ENCODE results near the gene PCDHGB4. TPM values are rescaled to one million over a fixed set of nuclear protein-coding genes. Genes with fewer than 3 reads are reported as not detected.

PCDHGB4 gene
- total and polyA plus RNA-seq, 4 donors = 0.31 to 12.1 (median 4.0) TPM

- Histone ChIP-seq H3K27me3 (ENCODE audit: control insufficient read depth in 3 of 3, insufficient read depth in 3 of 3, low read length in 2 of 3) (no peaks in the 10 kb centered on the region), H3K4me1 (ENCODE audit: control insufficient read depth in 5 of 5, insufficient read depth in 5 of 5, low read length in 5 of 5) (no peaks in the 10 kb centered on the region), H3K9me3 (ENCODE audit: control insufficient read depth in 4 of 4, insufficient read depth in 3 of 4, low read length in 3 of 4) (peaks cover 0 to 43% (median 21%) of the 10 kb centered on the region in 4 donors), H3K36me3 (ENCODE audit: control insufficient read depth in 4 of 4, insufficient read depth in 4 of 4, low read length in 4 of 4) (no peaks in the 10 kb centered on the region), H3K27ac (ENCODE audit: low read depth in 1 of 2, low read length in 1 of 2) (no peak within 1 kb of the TSS), H3K9ac (ENCODE audit: insufficient read depth in 1 of 2, low read length in 2 of 2) (no peak within 1 kb of the TSS), H3K4me3 (no peak within 1 kb of the TSS)
- peak in 2 of 3 donors; percentile 20 to 31 for DNase-seq
- no peak for ATAC-seq (ENCODE audit: insufficient read depth, low FRiP score)
- TF ChIP-seq CTCF (IDR thresholded peaks at IDR 0.05; ENCODE audit: control extremely low read depth, extremely low read depth) = no peak
- WGBS, 2 donors = 26 to 30% methylated on average over 29 of the region's 29 CpGs
These were observed 37.4 kb upstream of the PCDHGB4 start, which contains the start of gene PCDHGB1 for GRCh38 chr5:141349917-141350619. PCDHGB1 (plus strand) TSS chr5:141350099; CDS start chr5:141350261, 162 bp downstream.

DNA sequence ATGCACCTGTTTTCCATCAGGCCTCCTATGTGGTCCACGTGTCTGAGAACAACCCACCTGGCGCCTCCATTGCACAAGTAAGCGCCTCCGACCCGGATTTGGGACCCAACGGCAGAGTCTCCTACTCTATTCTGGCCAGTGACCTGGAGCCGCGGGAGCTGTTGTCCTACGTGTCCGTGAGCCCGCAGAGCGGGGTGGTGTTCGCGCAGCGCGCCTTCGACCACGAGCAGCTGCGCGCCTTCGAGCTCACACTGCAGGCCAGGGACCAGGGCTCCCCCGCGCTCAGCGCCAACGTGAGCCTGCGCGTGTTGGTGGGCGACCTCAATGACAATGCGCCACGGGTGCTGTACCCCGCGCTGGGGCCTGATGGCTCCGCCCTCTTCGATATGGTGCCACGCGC, 35.9 kb upstream of the PCDHGB4 start:
- Histone ChIP-seq H3K4me1 (ENCODE audit: control insufficient read depth in 5 of 5, insufficient read depth in 5 of 5, low read length in 5 of 5) (no peaks in the 10 kb centered on the region), H3K4me3 (no peak overlapping the region), H3K27ac (ENCODE audit: low read depth in 1 of 2, low read length in 1 of 2) (no peak overlapping the region), H3K9me3 (ENCODE audit: control insufficient read depth in 4 of 4, insufficient read depth in 3 of 4, low read length in 3 of 4) (peaks cover 8 to 44% (median 26%) of the 10 kb centered on the region in 4 donors), H3K36me3 (ENCODE audit: control insufficient read depth in 4 of 4, insufficient read depth in 4 of 4, low read length in 4 of 4) (no peaks in the 10 kb centered on the region), H3K27me3 (ENCODE audit: control insufficient read depth in 3 of 3, insufficient read depth in 3 of 3, low read length in 2 of 3) (no peaks in the 10 kb centered on the region), H3K9ac (ENCODE audit: insufficient read depth in 1 of 2, low read length in 2 of 2) (no peak overlapping the region)
- no peak for TF ChIP-seq CTCF (IDR thresholded peaks at IDR 0.05; ENCODE audit: control extremely low read depth, extremely low read depth)
- 31 to 39% methylated on average over 29 to 35 of the region's 36 CpGs for WGBS, 2 donors
- no peak for DNase-seq
- ATAC-seq (ENCODE audit: insufficient read depth, low FRiP score) = no peak

DNA sequence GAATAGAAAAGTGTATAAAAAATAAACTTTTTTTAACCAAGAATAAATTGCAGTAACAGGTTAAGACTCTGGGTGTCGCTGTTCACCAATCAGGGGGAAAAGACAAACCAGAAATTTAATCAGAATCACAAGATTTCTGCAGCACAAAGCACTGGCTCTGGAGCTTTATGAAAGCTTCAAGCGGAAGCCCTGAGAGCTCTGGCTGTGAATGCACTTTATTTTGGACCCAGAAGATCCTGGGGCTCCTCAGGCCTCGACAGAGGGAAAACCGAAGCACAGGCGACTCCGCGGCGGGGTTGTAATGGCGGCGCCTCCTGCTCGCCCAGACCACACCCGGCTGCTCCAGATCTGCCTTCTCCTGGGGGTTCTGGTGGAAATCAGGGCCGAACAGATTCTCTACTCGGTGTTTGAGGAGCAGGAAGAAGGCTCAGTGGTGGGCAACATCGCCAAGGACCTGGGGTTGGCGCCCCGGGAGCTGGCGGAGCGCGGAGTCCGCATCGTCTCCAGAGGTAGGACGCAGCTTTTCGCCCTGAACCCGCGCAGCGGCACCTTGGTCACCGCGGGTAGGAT, 32.5 kb upstream of the PCDHGB4 start, which contains the start of gene PCDHGA4:
PCDHGA4 (plus strand) TSS at position 122 of the 570 bp plus-strand sequence; CDS start at position 209, 87 bp downstream.
- peak in 1 of 3 donors; percentile 6 for DNase-seq
- WGBS, 2 donors = 15% methylated on average over 29 of the region's 29 CpGs
- peaks cover 11 to 47% (median 26%) of the 10 kb centered on the region in 4 donors for H3K9me3 ChIP-seq (ENCODE audit: control insufficient read depth in 4 of 4, insufficient read depth in 3 of 4, low read length in 3 of 4)
- no peak for TF ChIP-seq CTCF (IDR thresholded peaks at IDR 0.05; ENCODE audit: control extremely low read depth, extremely low read depth)
- no peak for ATAC-seq (ENCODE audit: insufficient read depth, low FRiP score)
- H3K4me3 ChIP-seq = no peak within 1 kb of the TSS
- no peaks in the 10 kb centered on the region for H3K27me3 ChIP-seq (ENCODE audit: control insufficient read depth in 3 of 3, insufficient read depth in 3 of 3, low read length in 2 of 3)
- H3K27ac ChIP-seq (ENCODE audit: low read depth in 1 of 2, low read length in 1 of 2) = no peak within 1 kb of the TSS
- H3K9ac ChIP-seq (ENCODE audit: insufficient read depth in 1 of 2, low read length in 2 of 2) = no peak within 1 kb of the TSS
- H3K36me3 ChIP-seq (ENCODE audit: control insufficient read depth in 4 of 4, insufficient read depth in 4 of 4, low read length in 4 of 4) = no peaks in the 10 kb centered on the region
- H3K4me1 ChIP-seq (ENCODE audit: control insufficient read depth in 5 of 5, insufficient read depth in 5 of 5, low read length in 5 of 5) = no peaks in the 10 kb centered on the region

All from lung (tissue), 12 donors.